Mucosa of descending colon (tissue), 3 donors: ENCODE measurements around the gene SSR4. TPM values are rescaled to one million over a fixed set of nuclear protein-coding genes. Genes with fewer than 3 reads are reported as not detected.

ENCODE experiments used
- ATAC-seq: fragments of 200-7000 bp; cut with Tn5 transposase; one replicate; pipeline ENCODE4 v1.9.1; 2020; ENCODE audit warnings: mild to moderate bottlenecking, moderate library complexity
- DNase-seq, 3 donors: peaks; one replicate each; pipeline ENCODE4 v3.0.0-alpha.2; 2020
- H3K36me3 ChIP-seq: fragments of 200-600 bp; one replicate; pipeline ENCODE4 v1.8.0; 2021; ENCODE audit warnings: low read depth, mild to moderate bottlenecking
- H3K4me1 ChIP-seq: fragments of 200-600 bp; one replicate; pipeline ENCODE4 v1.8.0; 2021; ENCODE audit warnings: low read depth, mild to moderate bottlenecking
- H3K4me3 ChIP-seq: fragments of 200-600 bp; one replicate; pipeline ENCODE4 v1.8.0; 2021; ENCODE audit warnings: mild to moderate bottlenecking
- H3K9me3 ChIP-seq: fragments of 200-600 bp; one replicate; pipeline ENCODE4 v1.8.0; 2021; ENCODE audit warnings: mild to moderate bottlenecking
- CTCF ChIP-seq: fragments of 200-600 bp; IDR thresholded peaks from one replicate; pipeline ENCODE4 v1.8.0; 2022; ENCODE audit warnings: antibody characterized with exemption, mild to moderate bottlenecking
- intact Hi-C, 2 donors: fragments of 100-400 bp; cut with DNase I in 1 of 2; cut with micrococcal nuclease in 1 of 2; formaldehyde crosslinking; loops; one replicate each; pipeline versions ENCODE4 v1.11.0 to v1.11.1; 2022; cut with DNase I, micrococcal nuclease
- total RNA-seq, 3 donors: library from RNA; stranded (reverse); fragmentation: NEBNext Ultra II Directional in 2 of 3; extraction: Animal tissue kit (Norgen Biotek cat#: 25700) in 2 of 3; gene quantifications; one replicate each; pipeline versions ENCODE4 v1.2.1 to v1.2.4, GENCODE V29; 2021 to 2023
- donor health status: DM: no; HTN: no; CAD: no; lungs with moderate emphysema.
- donor health status: DM: no; HTN: no; CAD: no.
- donor health status: DM: no; HTN: yes; CAD: no.

The SSR4 gene
- total RNA-seq, 3 donors from 2014 or later: 129 to 297 (median 174) TPM

- H3K9me3 ChIP-seq: no peaks in the 10 kb centered on the region
- DNase-seq (no peak), ATAC-seq (no peak)
- no peak overlapping the region for H3K4me3 ChIP-seq
- no peaks in the 10 kb centered on the region for H3K36me3 ChIP-seq
- H3K4me1 ChIP-seq: no peaks in the 10 kb centered on the region
- intact Hi-C loops: loop anchor here in 1 of 2 donors (10.0 kb wide), 1 partner anchor 193 kb away; no protein-coding TSS in a partner anchor
- TF ChIP-seq CTCF: no peak
Observed at GRCh38 chrX:153761863-153762262, 32.6 kb upstream of the SSR4 start.

DNA sequence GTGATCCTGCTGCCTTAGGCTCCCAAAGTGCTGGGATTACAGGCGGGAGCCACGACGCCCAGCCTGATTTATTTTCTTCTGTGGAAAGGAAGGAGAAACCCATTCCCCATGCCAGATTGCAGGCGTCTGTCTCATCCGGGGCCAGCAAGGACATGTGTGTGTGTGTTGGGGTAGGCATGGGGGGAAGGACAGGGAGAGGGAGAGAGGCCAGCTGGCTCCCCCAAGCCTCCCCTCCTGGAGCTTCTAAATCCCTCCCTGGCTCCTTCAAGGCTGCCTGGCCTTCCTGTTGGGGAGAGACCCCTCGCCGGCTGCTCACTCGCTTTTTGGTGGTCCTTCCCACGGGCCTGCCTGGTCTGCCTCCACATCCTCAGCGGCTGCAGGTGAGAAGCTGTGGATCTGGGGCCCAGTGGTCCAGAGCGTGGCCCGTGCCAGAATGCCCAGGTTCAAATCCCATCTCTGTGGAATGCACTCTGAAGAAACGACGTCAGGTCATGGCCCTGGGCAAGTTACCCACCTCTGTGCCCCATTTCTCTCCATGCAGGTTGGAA, 31.8 kb upstream of the SSR4 start:
- Histone ChIP-seq H3K4me3 (no peak overlapping the region), H3K36me3 (no peaks in the 10 kb centered on the region), H3K9me3 (no peaks in the 10 kb centered on the region), H3K4me1 (no peaks in the 10 kb centered on the region)
- no peak for TF ChIP-seq CTCF
- intact Hi-C loops: loop anchor here in 1 of 2 donors (10.0 kb wide), 1 partner anchor 192 kb away; no protein-coding TSS in a partner anchor
- ATAC-seq (no peak), DNase-seq (no peak)

DNA sequence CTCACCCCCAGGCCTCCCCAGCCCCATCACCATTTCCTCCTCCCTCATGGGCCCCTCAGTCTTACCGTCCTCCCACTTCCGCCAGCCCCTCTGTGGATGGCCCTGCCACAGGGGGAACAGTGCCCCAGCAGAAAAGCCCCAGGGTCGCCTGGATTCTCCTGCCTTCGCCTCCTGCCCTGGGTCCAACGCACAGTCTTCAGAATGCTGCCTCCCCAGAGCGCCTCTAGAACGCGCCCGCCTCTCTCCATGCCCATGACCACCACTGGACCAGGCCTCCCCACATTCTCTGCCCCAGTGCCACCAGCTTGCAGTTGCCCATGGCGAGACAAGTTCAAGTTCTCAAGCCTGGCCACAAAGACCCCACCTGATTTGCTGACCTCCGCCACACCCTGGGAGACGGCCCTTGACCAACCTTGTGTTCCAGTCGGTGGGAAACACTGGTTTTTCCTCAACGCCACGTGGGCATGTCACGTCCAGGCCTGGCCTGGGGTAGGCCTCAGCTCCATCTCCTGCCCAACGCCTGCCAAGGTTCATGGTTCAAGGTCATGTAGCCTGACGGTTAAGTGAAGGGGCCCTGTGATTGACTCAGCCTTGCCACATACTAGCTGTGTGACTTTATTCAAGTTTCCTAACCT, 31.1 kb upstream of the SSR4 start:
- H3K9me3 ChIP-seq: no peaks in the 10 kb centered on the region
- ATAC-seq (no peak), DNase-seq (peak in 1 of 3 donors; percentile 46)
- no peaks in the 10 kb centered on the region for H3K36me3 ChIP-seq
- no peak overlapping the region for H3K4me3 ChIP-seq
- TF ChIP-seq CTCF: no peak
- no peaks in the 10 kb centered on the region for H3K4me1 ChIP-seq
- intact Hi-C loops: loop anchor here in 1 of 2 donors (10.0 kb wide), 1 partner anchor 191 kb away; no protein-coding TSS in a partner anchor

DNA sequence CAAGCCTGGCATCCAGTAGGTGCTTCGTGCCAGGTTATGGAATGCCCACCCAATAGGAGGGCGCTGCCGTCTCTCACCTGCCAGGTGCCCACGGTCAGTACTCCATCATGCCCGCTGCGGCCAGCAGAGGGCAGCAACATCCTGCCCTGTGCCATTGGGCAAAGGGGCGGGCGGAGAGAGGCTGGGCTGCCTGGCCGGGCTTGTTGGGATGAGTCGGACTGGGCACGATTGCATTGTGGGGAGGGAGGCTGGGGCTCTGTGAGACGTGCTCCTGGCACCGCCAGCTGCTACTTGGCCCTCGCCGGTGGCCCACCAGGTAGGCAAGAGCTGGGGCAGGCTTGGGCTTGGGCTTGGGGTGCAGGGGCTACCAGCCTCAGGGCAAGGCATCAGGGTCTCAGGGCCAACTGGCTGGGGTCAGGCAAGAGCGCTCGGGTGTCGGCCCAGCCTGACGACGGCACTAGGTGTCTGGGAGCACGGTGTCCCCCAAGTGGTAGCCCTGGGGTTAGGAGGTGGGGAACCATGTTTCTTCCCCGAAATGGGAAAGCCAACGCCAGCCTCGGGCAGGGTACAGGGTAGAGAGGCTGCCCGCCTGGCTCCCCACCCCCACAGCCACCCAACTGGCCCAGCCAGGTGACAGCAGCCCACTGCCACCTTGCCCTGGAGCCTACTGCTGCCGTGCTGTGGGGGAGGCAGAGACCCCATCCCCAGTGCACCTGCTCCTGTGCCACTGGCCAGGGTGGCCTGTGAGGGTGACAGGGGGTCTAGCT, 30.3 kb upstream of the SSR4 start, which contains the start of gene PLXNB3:
Gene PLXNB3 (plus strand): TSS at position 261 of the 767 bp plus-strand sequence. CDS start 1,287 bp downstream, outside the sequence.
- no peaks in the 10 kb centered on the region for H3K36me3 ChIP-seq
- no peaks in the 10 kb centered on the region for H3K9me3 ChIP-seq
- H3K4me1 ChIP-seq: no peaks in the 10 kb centered on the region
- DNase-seq (peak; percentile 82 to 86 (median 85)), ATAC-seq (peak; percentile 93)
- intact Hi-C loops: loop anchor here in 1 of 2 donors (10.0 kb wide), 1 partner anchor 191 kb away; no protein-coding TSS in a partner anchor
- peak; percentile 52 for TF ChIP-seq CTCF
- no peak within 1 kb of the TSS for H3K4me3 ChIP-seq

DNA sequence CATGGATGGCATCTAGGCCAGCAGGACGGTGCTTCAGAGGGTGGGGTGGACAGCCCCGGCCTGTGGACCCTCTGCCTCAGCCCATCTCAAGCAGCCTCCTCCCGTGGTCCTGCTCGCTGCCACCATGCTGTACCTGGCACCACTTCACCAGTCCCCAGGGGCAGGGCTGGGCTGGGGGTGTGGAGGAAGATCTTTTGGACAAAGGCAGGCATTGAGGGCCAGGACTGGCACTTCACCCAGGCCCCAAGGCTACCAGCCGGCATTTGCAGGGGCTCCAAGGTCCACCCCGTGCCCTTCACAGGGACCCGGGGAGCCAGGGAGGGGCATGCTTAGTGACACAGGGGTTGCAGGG, 29.7 kb upstream of the SSR4 start:
- no peak for ATAC-seq
- no peak for TF ChIP-seq CTCF
- Histone ChIP-seq H3K4me3 (no peak overlapping the region), H3K36me3 (no peaks in the 10 kb centered on the region), H3K9me3 (no peaks in the 10 kb centered on the region), H3K4me1 (no peaks in the 10 kb centered on the region)
- peak in 1 of 3 donors; percentile 47 for DNase-seq
- intact Hi-C loops: loop anchor here in 1 of 2 donors (10.0 kb wide), 1 partner anchor 190 kb away; no protein-coding TSS in a partner anchor
